D721Med (cell line): ENCODE measurements around the gene CST9.

Experiments
- DNase-seq: peaks from one replicate; pipeline ENCODE4 v3.0.0; 2011; ENCODE audit warnings: low spot score; ENCODE audit not compliant: insufficient read length
- FAIRE-seq: peaks from 2 replicates; lab custom pipeline; 2011; peaks lifted over from hg19 to GRCh38; lab: Jason Lieb, UNC
- TF ChIP-seq, protein P1 (sequence below): IDR thresholded peaks from 2 replicates; pipeline ENCODE4 v1.5.1; 2012; ENCODE audit warnings: mild to moderate bottlenecking, control low read depth; ENCODE audit not compliant: insufficient read depth; ENCODE audit errors: missing control alignments

Gene CST9

DNA sequence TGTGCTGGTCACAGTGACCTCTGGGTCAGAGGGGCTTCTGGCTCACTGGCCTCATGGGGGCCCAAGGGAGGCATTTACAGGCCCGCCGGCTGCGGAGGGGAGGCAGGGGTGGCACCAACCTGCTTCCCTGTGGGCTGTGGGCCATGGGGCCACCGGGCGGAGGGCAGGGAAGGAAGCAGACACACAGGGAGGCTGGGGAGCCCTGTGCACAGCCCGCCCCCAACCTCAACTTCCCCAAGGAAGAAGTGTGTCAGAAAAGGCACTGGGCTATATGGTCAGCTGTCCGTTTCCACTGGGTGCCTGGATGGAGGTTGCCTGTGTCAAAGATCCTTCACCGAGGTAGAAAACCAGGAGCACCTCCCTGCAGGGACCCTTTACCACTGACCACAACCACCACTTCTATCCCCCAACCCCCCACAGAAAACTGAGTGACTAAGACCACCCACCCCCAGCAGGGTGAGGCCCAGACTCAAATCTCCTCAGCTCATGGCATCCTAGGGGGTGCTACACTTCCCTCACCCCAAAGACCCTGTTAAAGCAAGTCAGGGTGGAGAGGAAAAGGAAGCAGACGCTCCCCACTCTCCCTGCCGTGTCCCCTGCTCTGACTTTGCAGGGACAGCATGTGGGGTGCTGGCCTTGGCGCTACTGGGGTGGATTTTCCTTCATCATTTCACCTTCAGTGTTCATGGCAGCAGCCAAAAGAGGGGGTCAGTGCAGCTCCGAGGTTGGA lies 26.4 kb upstream of the CST9 start:
- TF ChIP-seq, protein P1, sequence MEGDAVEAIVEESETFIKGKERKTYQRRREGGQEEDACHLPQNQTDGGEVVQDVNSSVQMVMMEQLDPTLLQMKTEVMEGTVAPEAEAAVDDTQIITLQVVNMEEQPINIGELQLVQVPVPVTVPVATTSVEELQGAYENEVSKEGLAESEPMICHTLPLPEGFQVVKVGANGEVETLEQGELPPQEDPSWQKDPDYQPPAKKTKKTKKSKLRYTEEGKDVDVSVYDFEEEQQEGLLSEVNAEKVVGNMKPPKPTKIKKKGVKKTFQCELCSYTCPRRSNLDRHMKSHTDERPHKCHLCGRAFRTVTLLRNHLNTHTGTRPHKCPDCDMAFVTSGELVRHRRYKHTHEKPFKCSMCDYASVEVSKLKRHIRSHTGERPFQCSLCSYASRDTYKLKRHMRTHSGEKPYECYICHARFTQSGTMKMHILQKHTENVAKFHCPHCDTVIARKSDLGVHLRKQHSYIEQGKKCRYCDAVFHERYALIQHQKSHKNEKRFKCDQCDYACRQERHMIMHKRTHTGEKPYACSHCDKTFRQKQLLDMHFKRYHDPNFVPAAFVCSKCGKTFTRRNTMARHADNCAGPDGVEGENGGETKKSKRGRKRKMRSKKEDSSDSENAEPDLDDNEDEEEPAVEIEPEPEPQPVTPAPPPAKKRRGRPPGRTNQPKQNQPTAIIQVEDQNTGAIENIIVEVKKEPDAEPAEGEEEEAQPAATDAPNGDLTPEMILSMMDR, result no peak
- FAIRE-seq, result no peak

DNA sequence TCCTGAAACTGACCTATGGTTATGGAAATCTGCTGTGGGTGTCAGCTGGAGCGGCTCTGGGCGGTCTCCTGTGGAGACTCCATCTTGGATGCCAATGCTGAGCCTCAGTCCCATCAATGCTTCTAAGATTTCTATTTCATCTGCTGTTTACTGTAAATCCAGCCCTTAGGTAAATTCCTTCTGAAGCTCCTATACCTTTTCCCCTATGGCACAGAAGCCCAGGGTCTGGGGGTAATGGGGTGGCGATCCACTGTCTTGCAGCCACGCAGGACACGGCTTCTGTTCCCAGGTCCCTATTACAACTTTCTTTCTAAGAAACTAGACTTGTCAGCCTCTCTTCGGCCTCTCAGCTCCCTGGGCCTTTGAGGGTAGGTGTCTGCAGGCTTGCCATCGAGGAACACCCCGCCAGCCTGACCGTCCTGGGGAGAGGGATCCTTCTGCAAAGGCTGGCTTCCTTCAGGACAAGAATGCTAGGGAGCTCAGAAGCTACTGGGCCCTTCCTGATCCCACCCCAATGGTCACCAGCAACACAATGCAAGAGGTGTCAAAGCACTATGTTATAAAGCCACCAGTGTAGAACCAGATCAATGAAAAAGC lies 25.6 kb upstream of the CST9 start:
- FAIRE-seq, result no peak
- TF ChIP-seq, protein P1, result no peak
- DNase-seq, result no peak

More for the DNA sequence above, 26.4 kb upstream of the CST9 start:
- DNase-seq, result no peak

DNA sequence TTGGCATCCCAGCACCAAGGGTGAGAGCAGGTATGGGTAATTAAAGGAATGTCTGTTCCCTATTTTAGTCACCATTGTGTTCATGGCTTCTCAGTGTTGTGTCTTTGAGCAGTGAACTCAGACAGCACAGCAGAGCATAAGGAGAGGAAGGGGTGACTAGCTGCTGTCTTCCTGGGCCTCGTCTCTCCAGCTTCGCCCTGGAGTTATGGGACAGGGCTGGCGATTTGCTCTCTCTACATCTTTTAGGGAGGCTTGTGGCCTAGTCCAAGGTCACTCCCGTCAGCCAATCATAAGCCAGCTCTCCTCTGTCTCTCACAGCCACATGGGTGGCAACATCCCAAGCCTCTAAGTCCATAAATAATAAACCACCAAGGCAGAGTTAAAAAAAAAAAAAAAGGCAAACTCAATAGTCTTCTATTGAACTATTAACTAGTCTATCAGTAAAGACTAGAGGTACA lies 24.7 kb upstream of the CST9 start:
- FAIRE-seq (no peak), DNase-seq (no peak)
- TF ChIP-seq, protein P1, result no peak

DNA sequence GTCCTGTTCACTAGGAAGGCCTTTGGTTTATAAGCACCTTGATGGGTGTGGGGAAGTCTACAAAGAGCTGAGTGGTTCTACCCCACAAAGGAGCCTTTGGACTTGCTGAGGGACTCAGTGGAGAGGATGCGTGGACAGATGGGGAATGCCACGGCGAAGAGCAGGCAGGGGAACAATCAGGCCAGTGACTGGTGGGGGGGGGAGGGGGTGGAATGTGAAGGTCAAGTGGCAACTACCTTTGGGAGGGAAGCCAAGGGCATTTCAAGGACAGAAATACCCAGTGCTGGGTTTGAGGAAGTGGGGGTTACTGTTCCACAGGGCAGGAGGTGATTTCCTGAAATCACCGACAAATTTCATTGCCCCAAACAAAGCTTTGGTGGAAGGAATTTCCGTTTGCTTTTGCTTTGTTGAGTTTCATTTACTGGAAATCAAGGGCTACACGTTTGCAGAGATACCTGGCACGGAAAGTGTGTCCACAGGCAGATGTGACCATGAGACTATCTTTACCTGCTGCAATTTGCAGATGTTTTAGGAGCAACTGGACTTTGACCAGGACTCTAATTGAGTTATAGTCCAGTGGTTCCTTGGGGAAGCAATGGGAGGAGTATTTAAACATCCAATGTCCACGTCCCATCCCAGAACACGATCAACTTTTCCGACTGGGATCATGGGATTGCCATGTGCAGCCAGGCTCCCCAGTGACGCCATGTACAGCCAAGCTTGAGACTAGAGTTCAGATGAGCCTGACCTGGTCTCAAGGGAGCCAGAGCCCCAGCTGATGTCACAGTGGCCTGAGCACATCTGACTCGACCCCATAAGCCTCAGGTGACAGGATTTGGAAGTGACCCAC lies 24.1 kb upstream of the CST9 start:
- TF ChIP-seq, protein P1, result no peak
- no peak for DNase-seq
- no peak for FAIRE-seq

DNA sequence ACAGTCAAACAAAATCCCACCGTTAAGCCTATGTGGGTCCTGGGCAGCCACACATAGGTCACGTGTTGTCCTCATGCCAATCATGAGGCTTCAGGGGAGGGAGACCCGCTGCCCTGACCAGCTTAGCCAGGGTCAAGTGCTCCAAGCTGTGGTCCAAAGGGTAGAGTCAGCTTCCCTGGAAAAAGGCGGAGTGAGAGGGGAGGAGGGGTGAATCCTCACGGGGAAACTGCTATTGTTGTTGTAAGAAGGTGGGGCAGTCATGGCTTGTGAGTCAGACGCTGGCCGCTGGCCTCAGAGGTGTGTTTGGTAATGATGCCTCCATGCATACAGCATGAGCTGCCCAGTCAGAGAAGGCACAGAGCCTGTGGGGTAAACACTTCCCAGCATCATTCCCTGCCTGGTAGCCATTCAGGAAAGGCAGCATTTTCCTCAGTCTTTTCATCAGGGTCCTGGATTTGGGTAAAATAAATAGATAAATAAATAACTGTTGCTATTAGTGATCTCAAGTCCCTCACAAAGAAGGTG lies 23.4 kb upstream of the CST9 start:
- DNase-seq (no peak), FAIRE-seq (no peak)
- TF ChIP-seq, protein P1, result no peak

DNA sequence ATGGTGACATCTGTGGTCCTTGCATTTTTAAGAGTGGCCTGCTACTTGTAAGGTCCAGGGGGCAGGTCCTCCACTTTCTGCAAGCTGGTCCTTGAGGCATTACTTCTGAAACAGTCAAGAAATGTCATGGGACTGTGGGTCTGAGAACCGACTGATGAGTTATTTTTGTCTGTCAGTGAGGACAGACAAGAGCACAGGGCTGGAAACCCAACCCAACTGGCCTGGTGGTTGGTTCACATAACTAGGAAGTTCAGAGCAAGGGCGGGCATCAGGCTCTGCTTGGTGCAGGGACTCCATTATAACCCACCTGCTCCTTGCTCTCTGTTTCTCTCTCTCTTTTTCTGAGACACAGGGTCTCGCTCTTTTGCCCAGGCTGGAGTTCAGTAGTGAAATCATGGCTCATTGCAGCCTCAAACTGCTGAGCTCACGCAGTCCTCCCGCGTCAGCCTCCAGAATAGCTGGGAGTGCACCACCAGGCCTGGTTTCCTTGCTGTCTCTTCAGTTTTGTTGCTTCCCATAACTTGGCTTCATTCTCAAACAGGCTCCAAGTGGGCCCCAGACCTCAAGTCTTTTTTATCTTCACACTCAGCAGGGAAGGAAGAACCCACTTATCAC lies 22.8 kb upstream of the CST9 start:
- TF ChIP-seq, protein P1, result no peak
- FAIRE-seq (no peak), DNase-seq (no peak)
